ENCODE results near the gene GDAP2. TPM values are rescaled to one million over a fixed set of nuclear protein-coding genes. Genes with fewer than 3 reads are reported as not detected.

GDAP2 gene
- total RNA-seq, 2 donors from 2014 or later = 14.4 to 26.6 TPM

GRCh38 chr1:117824616-117825015, 104.8 kb downstream of the GDAP2 start:
- H3K36me3 ChIP-seq = no peaks in the 10 kb centered on the region
- no peaks in the 10 kb centered on the region for H3K27me3 ChIP-seq (replicated peaks; ENCODE audit: insufficient read depth)
- TF ChIP-seq POLR2A (IDR thresholded peaks at IDR 0.05) (no peak), POLR2AphosphoS5 (IDR thresholded peaks at IDR 0.05) (no peak), CTCF (IDR thresholded peaks at IDR 0.05) (no peak)
- no peak overlapping the region for H3K27ac ChIP-seq
- intact Hi-C loops (cut with DNase I) = no loop called here
- no peak overlapping the region for H3K4me3 ChIP-seq
- 33% methylated on average over 1 of the region's 1 CpG for WGBS
- no peaks in the 10 kb centered on the region for H3K9me3 ChIP-seq
- no peak for DNase-seq (ENCODE audit: low spot score)
- peaks cover 3% of the 10 kb centered on the region for H3K4me1 ChIP-seq (replicated peaks)

GRCh38 chr1:117821774-117822482, 107.5 kb downstream of the GDAP2 start:
- peak; percentile 28 for DNase-seq (ENCODE audit: low spot score)
- 61% methylated on average over 3 of the region's 3 CpGs for WGBS
- peak; percentile 58 for TF ChIP-seq POLR2AphosphoS5 (IDR thresholded peaks at IDR 0.05)
- TF ChIP-seq CTCF (IDR thresholded peaks at IDR 0.05) = no peak
- Histone ChIP-seq H3K27me3 (replicated peaks; ENCODE audit: insufficient read depth) (no peaks in the 10 kb centered on the region), H3K9me3 (no peaks in the 10 kb centered on the region), H3K4me1 (replicated peaks) (peaks cover 3% of the 10 kb centered on the region), H3K4me3 (no peak overlapping the region), H3K27ac (peak overlapping the region; percentile 14 to 60), H3K36me3 (no peaks in the 10 kb centered on the region)
- intact Hi-C loops (cut with DNase I) = no loop called here

- Histone ChIP-seq H3K27ac (peak overlapping the region; percentile 14 to 60), H3K4me1 (replicated peaks) (peaks cover 3% of the 10 kb centered on the region), H3K27me3 (replicated peaks; ENCODE audit: insufficient read depth) (no peaks in the 10 kb centered on the region), H3K36me3 (no peaks in the 10 kb centered on the region), H3K9me3 (no peaks in the 10 kb centered on the region), H3K4me3 (no peak overlapping the region)
- no peak for DNase-seq (ENCODE audit: low spot score)
- intact Hi-C loops (cut with DNase I) = no loop called here
- no peak for TF ChIP-seq CTCF (IDR thresholded peaks at IDR 0.05)
- TF ChIP-seq POLR2AphosphoS5 (IDR thresholded peaks at IDR 0.05) = no peak
- no peak for TF ChIP-seq POLR2A (IDR thresholded peaks at IDR 0.05)
- 62% methylated on average over 5 of the region's 5 CpGs for WGBS
These were observed 108.1 kb downstream of the GDAP2 start for GRCh38 chr1:117821382-117821755.

DNA sequence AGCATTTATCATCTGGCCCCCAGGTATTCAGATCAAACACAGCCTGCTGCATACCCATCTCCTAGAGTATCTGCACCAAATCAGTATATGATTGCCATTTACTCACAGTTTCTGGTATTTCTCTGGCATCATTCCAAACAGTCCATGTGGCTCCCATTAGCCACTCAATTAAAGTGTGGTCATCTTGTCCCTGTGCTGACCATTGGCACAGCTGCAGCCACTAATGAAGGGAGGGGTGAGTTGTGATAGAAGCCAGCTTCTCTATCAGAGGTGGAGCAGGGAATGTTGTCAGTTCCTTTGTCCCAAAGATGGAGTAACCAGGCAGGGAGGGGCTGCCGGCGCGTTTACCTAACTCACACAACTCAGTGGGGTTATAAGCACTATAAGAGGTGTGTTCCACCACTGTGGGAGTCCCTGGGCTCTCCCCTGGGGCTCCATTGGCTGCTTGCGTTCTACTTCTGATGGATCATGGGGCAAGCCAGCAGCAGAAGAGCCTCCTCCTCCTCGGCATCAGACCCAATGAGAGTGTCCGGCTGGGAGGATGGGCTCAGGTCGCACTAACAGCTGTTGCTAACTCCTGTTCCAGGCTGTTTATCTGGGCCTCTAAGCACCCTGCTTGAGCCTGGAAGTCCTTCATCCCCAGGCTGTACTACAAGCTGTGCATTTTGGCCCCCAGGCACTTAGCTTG, 108.6 kb downstream of the GDAP2 start:
- no peak for DNase-seq (ENCODE audit: low spot score)
- Histone ChIP-seq H3K4me3 (no peak overlapping the region), H3K9me3 (no peaks in the 10 kb centered on the region), H3K27ac (peak overlapping the region in 1 of 2 donors; percentile 60), H3K27me3 (replicated peaks; ENCODE audit: insufficient read depth) (no peaks in the 10 kb centered on the region), H3K4me1 (replicated peaks) (peaks cover 3% of the 10 kb centered on the region), H3K36me3 (no peaks in the 10 kb centered on the region)
- intact Hi-C loops (cut with DNase I) = no loop called here
- TF ChIP-seq CTCF (IDR thresholded peaks at IDR 0.05) (no peak), POLR2AphosphoS5 (IDR thresholded peaks at IDR 0.05) (no peak), POLR2A (IDR thresholded peaks at IDR 0.05) (no peak)
- WGBS = 87% methylated on average over 7 of the region's 7 CpGs

DNA sequence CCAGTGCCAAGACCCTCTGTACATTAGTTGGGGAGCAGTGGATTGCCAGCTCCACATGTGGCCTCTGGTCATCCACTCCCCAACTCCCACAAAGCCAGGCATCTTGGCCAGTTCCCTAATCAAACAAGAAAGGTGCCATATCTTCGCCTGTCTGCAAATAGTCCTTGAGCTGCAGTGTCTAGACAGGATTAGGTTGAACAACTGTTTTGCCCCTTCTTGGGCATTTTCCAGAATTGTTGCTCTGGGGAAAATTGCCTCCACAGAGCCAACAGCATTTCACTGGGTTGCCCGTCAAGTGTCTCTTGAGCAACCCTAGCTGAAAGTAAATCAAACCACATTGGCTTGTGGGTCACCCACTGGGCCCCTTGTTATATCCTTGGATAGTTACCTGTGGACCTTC, 109.3 kb downstream of the GDAP2 start:
- intact Hi-C loops (cut with DNase I) = no loop called here
- H3K9me3 ChIP-seq = no peaks in the 10 kb centered on the region
- no peaks in the 10 kb centered on the region for H3K27me3 ChIP-seq (replicated peaks; ENCODE audit: insufficient read depth)
- H3K27ac ChIP-seq = no peak overlapping the region
- no peak for DNase-seq (ENCODE audit: low spot score)
- peaks cover 3% of the 10 kb centered on the region for H3K4me1 ChIP-seq (replicated peaks)
- no peak overlapping the region for H3K4me3 ChIP-seq
- WGBS = 80% methylated on average over 2 of the region's 2 CpGs
- no peaks in the 10 kb centered on the region for H3K36me3 ChIP-seq
- TF ChIP-seq POLR2AphosphoS5 (IDR thresholded peaks at IDR 0.05) (no peak), POLR2A (IDR thresholded peaks at IDR 0.05) (no peak), CTCF (IDR thresholded peaks at IDR 0.05) (no peak)
